Psoas muscle (tissue), 8 donors: Measurements from ENCODE around the gene SLC22A2. TPM values are rescaled to one million over a fixed set of nuclear protein-coding genes. Genes with fewer than 3 reads are reported as not detected.
A peak's percentile ranks its signal among the peaks of the same experiment; 100 is the strongest.

Source experiments
- ATAC-seq, 4 donors: fragments of 200-7000 bp; cut with Tn5 transposase; one replicate each; pipeline ENCODE4 v1.9.1; 2020; ENCODE audit warnings: moderate library complexity in 3 of 4, mild to moderate bottlenecking in 2 of 4
- DNase-seq, 2 donors: peaks; one replicate each; pipeline ENCODE4 v3.0.0-alpha.2; 2020
- H3K27ac ChIP-seq: fragments of 200-600 bp; one replicate; pipeline ENCODE4 v1.8.0; 2022
- H3K27me3 ChIP-seq, 3 donors: fragments of 200-600 bp in 1 of 3; one replicate each; pipeline versions ENCODE4 v1.6.1 to v1.8.0; 2013 to 2022; ENCODE audit warnings: low read length in 2 of 3, mild to moderate bottlenecking in 2 of 3, moderate library complexity in 1 of 3; ENCODE audit not compliant: insufficient read depth in 3 of 3
- H3K36me3 ChIP-seq, 2 donors: fragments of 200-600 bp in 1 of 2; one replicate each; pipeline versions ENCODE4 v1.6.1 to v1.8.0; 2013 to 2022; ENCODE audit warnings: low read depth in 1 of 2, mild to moderate bottlenecking in 1 of 2, moderate library complexity in 1 of 2; ENCODE audit not compliant: insufficient read depth in 1 of 2
- H3K4me1 ChIP-seq: fragments of 200-600 bp; one replicate; pipeline ENCODE4 v1.8.0; 2022
- H3K4me3 ChIP-seq: fragments of 200-600 bp; one replicate; pipeline ENCODE4 v1.8.0; 2022; ENCODE audit warnings: mild to moderate bottlenecking
- H3K9me3 ChIP-seq: fragments of 200-600 bp; one replicate; pipeline ENCODE4 v1.8.0; 2022
- WGBS, 3 donors: extraction: QIAGEN DNeasy Blood & Tissue Kit; methylation state at CpG; one replicate each; pipeline versions ENCODE4 v1.1.6 to v1.1.7; 2013; 5-methylcytosine and 5-hydroxymethylcytosine counted together
- intact Hi-C, 2 donors: fragments of 100-400 bp; cut with DNase I; formaldehyde crosslinking; loops; one replicate each; pipeline versions ENCODE4 v1.11.0 to v1.14.2; 2022
- polyA plus RNA-seq, 3 donors: library from polyadenylated mRNA; stranded (reverse); fragments of 200-250 nt; gene quantifications; one replicate each; pipeline ENCODE4 v1.2.3, GENCODE V29; 2013
- total RNA-seq, 4 donors: library from RNA; stranded (reverse); fragmentation: NEBNext Ultra II Directional in 2 of 4; extraction: Animal tissue kit (Norgen Biotek cat#: 25700) in 2 of 4; gene quantifications; one replicate each; pipeline versions ENCODE4 v1.2.1 to v1.2.4, GENCODE V29; 2021 to 2023
- TF ChIP-seq, protein P1 (sequence below): fragments of 200-600 bp; IDR thresholded peaks from one replicate; pipeline ENCODE4 v1.8.0; 2022; ENCODE audit warnings: antibody characterized with exemption
- donor health status: healthy with polysubstance abuse.
- donor health status: DM: no; HTN: no; CAD: no; lungs with moderate emphysema.
- donor health status: Bipolar disorder and iron deficiency.
- donor health status: healthy.
- donor health status: DM: yes; HTN: yes; CAD: no.
- donor health status: DM: no; HTN: no; CAD: no.
- donor health status: DM: no; HTN: no; CAD: no.
- donor health status: DM: yes; HTN: yes; CAD: no.

Gene SLC22A2
- total and polyA plus RNA-seq, 7 donors, result 0.06 to 0.75 (median 0.44) TPM; not detected in 1

DNA sequence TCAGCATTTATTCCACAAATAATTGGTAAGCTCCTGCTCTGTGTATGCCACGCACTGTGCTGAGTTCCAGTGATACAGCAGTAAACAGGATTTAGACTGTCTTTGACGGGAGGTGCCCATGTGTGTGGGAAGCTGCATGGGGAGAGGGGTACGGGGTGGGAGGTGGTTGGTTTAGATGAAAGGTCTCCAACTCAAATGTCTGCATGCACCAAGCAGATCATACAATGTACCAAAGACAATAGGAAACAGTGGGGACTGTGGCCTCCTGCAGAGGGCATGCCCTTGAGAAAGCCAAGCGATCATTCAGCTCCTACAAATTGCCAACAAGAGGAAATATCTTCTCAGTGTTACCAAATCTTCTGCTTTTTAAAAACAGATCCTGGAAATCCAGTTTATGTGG is 36.1 kb downstream of the SLC22A2 start:
- ATAC-seq (no peak), DNase-seq (no peak)
- no peaks in the 10 kb centered on the region for H3K36me3 ChIP-seq
- 58 to 85% (median 73%) methylated on average over 4 of the region's 4 CpGs for WGBS, 3 donors
- H3K27ac ChIP-seq, result no peak overlapping the region
- intact Hi-C loops, result loop anchor here in 1 of 2 donors (10.0 kb wide), 1 partner anchor 232 kb away; no protein-coding TSS in a partner anchor
- no peaks in the 10 kb centered on the region for H3K4me1 ChIP-seq
- H3K9me3 ChIP-seq, result no peaks in the 10 kb centered on the region
- TF ChIP-seq, protein P1, sequence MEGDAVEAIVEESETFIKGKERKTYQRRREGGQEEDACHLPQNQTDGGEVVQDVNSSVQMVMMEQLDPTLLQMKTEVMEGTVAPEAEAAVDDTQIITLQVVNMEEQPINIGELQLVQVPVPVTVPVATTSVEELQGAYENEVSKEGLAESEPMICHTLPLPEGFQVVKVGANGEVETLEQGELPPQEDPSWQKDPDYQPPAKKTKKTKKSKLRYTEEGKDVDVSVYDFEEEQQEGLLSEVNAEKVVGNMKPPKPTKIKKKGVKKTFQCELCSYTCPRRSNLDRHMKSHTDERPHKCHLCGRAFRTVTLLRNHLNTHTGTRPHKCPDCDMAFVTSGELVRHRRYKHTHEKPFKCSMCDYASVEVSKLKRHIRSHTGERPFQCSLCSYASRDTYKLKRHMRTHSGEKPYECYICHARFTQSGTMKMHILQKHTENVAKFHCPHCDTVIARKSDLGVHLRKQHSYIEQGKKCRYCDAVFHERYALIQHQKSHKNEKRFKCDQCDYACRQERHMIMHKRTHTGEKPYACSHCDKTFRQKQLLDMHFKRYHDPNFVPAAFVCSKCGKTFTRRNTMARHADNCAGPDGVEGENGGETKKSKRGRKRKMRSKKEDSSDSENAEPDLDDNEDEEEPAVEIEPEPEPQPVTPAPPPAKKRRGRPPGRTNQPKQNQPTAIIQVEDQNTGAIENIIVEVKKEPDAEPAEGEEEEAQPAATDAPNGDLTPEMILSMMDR, result no peak
- no peak overlapping the region for H3K4me3 ChIP-seq
- H3K27me3 ChIP-seq, result no peaks in the 10 kb centered on the region

DNA sequence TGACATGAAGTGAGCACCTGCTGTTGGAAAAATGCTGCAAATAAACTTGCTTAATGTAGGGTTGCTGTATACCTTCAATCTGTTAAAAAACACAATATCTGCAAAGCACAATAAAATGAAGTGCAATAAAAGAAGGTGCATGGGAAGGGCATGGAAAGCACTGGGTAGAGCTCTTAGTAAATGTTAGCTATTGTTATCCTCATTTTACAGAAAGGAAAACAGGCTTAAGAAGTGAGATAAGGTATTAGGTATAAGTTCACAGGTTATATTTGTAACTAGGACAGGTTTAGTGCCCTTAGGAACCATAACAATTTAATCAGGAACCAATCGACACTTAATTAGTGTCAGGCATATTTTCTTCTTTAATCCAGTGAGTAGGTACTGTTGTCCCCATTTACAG is 36.7 kb downstream of the SLC22A2 start:
- H3K27me3 ChIP-seq, result no peaks in the 10 kb centered on the region
- TF ChIP-seq, protein P1, result no peak
- H3K36me3 ChIP-seq, result no peaks in the 10 kb centered on the region
- 75 to 82% (median 77%) methylated on average over 1 of the region's 1 CpG for WGBS, 3 donors
- no peaks in the 10 kb centered on the region for H3K9me3 ChIP-seq
- no peak for DNase-seq
- no peaks in the 10 kb centered on the region for H3K4me1 ChIP-seq
- ATAC-seq, result no peak
- no peak overlapping the region for H3K27ac ChIP-seq
- intact Hi-C loops, result loop anchor here in 1 of 2 donors (10.0 kb wide), 1 partner anchor 233 kb away; no protein-coding TSS in a partner anchor
- no peak overlapping the region for H3K4me3 ChIP-seq

DNA sequence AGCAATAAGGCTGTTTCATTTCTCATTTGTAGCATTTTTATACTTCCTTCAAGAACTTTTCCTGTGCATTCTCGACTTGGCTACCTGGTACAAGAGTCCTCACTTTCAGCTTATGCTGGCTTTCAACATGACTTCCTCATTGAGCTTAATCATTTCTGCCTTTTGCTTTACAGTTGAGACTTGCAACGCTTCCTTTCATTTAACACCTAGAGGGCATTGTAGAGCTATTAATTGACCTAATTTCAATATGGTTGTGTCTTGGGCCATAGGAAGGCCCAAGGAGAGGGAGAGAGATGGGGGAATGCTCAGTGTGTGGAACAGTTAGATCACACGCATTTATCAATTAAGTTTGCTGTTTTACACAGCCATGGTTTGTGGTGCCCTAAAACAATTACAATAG is 37.2 kb downstream of the SLC22A2 start:
- no peaks in the 10 kb centered on the region for H3K36me3 ChIP-seq
- intact Hi-C loops, result loop anchor here in 1 of 2 donors (10.0 kb wide), 1 partner anchor 233 kb away; no protein-coding TSS in a partner anchor
- TF ChIP-seq, protein P1, result no peak
- H3K27ac ChIP-seq, result no peak overlapping the region
- no peaks in the 10 kb centered on the region for H3K9me3 ChIP-seq
- ATAC-seq, result peak; percentile 42 to 69 (median 60)
- no peaks in the 10 kb centered on the region for H3K4me1 ChIP-seq
- WGBS, 3 donors, result 29 to 45% (median 31%) methylated on average over 3 of the region's 3 CpGs
- no peak overlapping the region for H3K4me3 ChIP-seq
- no peaks in the 10 kb centered on the region for H3K27me3 ChIP-seq
- DNase-seq, result no peak

DNA sequence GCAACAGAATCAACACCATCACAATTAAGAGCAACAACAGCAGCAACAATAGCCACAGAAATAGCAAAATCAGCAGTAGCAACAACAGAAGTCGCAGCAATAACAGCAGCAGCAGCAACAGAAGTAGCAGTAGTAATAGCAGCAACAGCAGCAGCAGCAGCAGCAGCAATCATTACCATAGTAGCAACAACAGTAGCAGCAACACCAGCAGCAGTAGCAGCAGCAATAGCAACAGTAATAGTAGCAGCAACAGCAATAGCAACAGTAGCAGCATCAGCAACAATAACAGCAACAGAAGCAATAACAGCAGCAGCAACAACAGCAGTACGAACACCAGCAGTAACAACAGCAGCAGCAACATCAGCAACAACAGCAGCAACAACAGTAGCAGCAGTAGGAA is 39.8 kb downstream of the SLC22A2 start:
- WGBS, 3 donors, result 80 to 91% (median 90%) methylated on average over 2 of the region's 2 CpGs
- TF ChIP-seq, protein P1, result no peak
- no peaks in the 10 kb centered on the region for H3K9me3 ChIP-seq
- ATAC-seq, result no peak
- no peaks in the 10 kb centered on the region for H3K4me1 ChIP-seq
- no peak overlapping the region for H3K4me3 ChIP-seq
- DNase-seq, result no peak
- no peak overlapping the region for H3K27ac ChIP-seq
- no peaks in the 10 kb centered on the region for H3K27me3 ChIP-seq
- intact Hi-C loops, result no loop called here
- H3K36me3 ChIP-seq, result no peaks in the 10 kb centered on the region

DNA sequence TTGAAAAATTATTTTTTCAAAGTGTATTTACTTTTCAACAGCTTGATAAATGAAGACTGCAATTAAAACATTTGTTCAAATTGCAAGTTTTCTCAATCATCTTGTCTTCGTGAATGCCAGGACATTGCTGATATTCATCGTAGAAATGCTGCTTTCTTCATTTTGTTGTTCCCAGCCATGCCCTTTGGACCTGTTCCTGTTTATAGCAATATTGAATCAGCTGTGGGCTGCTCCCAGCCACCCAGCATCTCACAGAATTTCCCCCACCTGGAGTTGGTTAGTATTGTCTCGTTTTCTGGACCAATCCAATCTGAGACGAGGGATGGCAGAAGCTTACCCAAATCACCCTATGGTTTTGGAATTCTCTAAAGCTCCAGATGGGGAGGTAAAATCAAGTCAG is 40.8 kb downstream of the SLC22A2 start:
- TF ChIP-seq, protein P1, result no peak
- no peak overlapping the region for H3K4me3 ChIP-seq
- ATAC-seq (no peak), DNase-seq (no peak)
- 68 to 71% (median 68%) methylated on average over 4 of the region's 4 CpGs for WGBS, 3 donors
- no peaks in the 10 kb centered on the region for H3K27me3 ChIP-seq
- intact Hi-C loops, result no loop called here
- H3K9me3 ChIP-seq, result no peaks in the 10 kb centered on the region
- no peaks in the 10 kb centered on the region for H3K4me1 ChIP-seq
- no peaks in the 10 kb centered on the region for H3K36me3 ChIP-seq
- no peak overlapping the region for H3K27ac ChIP-seq
